SK-N-MC (cell line): ENCODE results near the gene HECTD4.

Experiments
- EZH2 ChIP-seq: fragments of 200-600 bp; sonication (generic); IDR thresholded peaks from one replicate; pipeline ENCODE4 v1.6.1; 2017; ENCODE audit warnings: antibody characterized with exemption
- POLR2AphosphoS5 ChIP-seq: IDR thresholded peaks from 2 replicates; pipeline ENCODE4 v1.6.1; 2012; ENCODE audit warnings: mild to moderate bottlenecking, low read depth, low read length, borderline replicate concordance

- no peak for TF ChIP-seq POLR2AphosphoS5
- no peak for TF ChIP-seq EZH2
Observed at GRCh38 chr12:112208301-112208910, 173.8 kb downstream of the HECTD4 start.
